CD4-positive, alpha-beta T cell treated with Interleukin-1 beta for 1 hour (primary cell): ENCODE measurements around the gene TNFRSF1B.

Experiments
- DNase-seq, 2 donors: peaks; one replicate each; pipeline ENCODE4 v3.0.0-alpha.2; 2020 to 2022

Gene TNFRSF1B

GRCh38 chr1:12166834-12167492 is at the start of gene TNFRSF1B:
TSS of gene TNFRSF1B (plus strand) at chr1:12166991. CDS start at chr1:12167092, 101 bp downstream.
- peak; percentile 78 to 82 for DNase-seq

- peak in 1 of 2 donors; percentile 33 for DNase-seq
These were observed 45.4 kb upstream of the TNFRSF1B start for GRCh38 chr1:12121212-12122003.

DNA sequence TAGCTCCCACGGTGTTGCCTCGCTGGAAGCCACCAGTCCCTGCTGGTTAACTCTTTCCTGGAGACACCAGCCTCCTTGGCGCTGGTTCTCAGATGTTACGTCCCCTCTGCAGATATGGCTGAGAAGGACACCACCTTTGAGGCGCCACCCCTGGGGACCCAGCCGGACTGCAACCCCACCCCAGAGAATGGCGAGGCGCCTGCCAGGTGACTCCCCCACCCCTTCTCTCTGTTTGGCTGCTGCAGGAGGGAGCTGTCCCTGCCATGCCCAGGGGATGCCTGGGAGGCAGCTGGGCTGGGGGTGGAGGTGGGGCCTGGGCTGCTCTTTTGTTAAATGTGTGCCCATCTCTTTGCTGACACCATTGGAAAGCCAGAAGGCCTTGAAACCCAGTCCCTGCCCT is 43.6 kb upstream of the TNFRSF1B start:
- no peak for DNase-seq

DNA sequence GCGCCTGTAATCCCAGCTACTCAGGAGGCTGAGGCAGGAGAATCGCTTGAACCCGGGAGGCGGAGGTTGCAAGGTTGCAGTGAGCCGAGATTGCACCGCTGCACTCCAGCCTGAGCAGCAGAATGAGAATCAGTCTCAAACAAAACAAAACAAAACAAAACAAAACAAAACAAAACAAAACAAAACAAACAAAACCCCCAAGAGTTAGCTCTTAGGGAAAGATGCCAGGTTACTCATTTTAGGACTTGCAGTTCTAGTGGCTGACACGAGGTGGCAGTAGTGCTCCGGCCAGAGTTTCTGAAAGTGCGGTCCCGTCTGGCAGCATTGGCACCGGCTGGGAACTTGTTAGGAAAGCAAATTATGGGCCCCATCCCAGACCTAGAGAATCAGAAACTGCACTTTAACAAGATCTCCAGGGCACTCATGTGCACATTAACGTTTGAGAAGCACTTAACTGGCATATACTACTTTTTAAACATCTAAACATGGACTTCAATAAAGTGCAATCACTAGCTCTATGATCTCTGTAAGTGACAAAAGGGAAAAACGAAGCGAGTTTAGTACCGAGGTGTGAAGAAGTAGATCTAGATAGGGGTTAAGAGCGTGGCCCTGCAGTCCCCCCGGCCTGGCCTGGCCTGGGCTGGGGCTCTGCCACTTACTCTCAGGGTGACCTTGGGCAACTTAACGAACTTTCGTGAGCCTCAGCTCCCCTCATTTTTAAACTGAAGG is 41.9 kb upstream of the TNFRSF1B start:
- peak; percentile 74 to 82 for DNase-seq

GRCh38 chr1:12125422-12126355 is 41.1 kb upstream of the TNFRSF1B start:
- DNase-seq: peak in 1 of 2 donors; percentile 14

DNA sequence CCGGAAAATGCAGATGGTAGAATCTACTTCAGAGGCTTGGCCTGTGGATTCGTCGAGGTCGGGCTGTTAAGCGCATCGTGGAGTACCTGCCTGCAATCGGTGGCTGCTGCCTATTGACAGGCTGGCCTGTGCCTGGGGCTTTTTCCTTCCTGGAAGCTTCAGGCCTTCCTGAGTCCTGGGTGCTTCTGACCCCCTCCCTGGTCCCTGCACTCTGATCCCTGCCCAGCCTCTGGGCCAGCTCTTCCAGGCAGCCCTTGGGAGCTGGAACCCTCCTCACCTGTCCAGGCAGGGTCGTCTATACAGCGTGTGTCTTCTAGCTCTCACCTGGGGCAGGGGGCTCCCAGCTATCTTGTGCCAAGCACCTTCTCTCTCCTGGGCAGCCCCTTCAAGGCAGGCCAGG is 40.0 kb upstream of the TNFRSF1B start:
- no peak for DNase-seq

GRCh38 chr1:12127206-12127810 is 39.5 kb upstream of the TNFRSF1B start:
- DNase-seq: no peak

- DNase-seq: no peak
These were observed 38.7 kb upstream of the TNFRSF1B start for GRCh38 chr1:12128120-12128519.

- no peak for DNase-seq
These were observed 37.2 kb upstream of the TNFRSF1B start for GRCh38 chr1:12129624-12130023.

GRCh38 chr1:12130466-12131130 is 36.2 kb upstream of the TNFRSF1B start:
- no peak for DNase-seq

- DNase-seq: no peak
These were observed 34.7 kb upstream of the TNFRSF1B start for GRCh38 chr1:12132078-12132477.

GRCh38 chr1:12134716-12135115 is 32.1 kb upstream of the TNFRSF1B start:
- DNase-seq: no peak

- no peak for DNase-seq
These were observed 31.2 kb upstream of the TNFRSF1B start for GRCh38 chr1:12135612-12136011.

- DNase-seq: no peak
These were observed 29.7 kb upstream of the TNFRSF1B start for GRCh38 chr1:12136916-12137610.

DNA sequence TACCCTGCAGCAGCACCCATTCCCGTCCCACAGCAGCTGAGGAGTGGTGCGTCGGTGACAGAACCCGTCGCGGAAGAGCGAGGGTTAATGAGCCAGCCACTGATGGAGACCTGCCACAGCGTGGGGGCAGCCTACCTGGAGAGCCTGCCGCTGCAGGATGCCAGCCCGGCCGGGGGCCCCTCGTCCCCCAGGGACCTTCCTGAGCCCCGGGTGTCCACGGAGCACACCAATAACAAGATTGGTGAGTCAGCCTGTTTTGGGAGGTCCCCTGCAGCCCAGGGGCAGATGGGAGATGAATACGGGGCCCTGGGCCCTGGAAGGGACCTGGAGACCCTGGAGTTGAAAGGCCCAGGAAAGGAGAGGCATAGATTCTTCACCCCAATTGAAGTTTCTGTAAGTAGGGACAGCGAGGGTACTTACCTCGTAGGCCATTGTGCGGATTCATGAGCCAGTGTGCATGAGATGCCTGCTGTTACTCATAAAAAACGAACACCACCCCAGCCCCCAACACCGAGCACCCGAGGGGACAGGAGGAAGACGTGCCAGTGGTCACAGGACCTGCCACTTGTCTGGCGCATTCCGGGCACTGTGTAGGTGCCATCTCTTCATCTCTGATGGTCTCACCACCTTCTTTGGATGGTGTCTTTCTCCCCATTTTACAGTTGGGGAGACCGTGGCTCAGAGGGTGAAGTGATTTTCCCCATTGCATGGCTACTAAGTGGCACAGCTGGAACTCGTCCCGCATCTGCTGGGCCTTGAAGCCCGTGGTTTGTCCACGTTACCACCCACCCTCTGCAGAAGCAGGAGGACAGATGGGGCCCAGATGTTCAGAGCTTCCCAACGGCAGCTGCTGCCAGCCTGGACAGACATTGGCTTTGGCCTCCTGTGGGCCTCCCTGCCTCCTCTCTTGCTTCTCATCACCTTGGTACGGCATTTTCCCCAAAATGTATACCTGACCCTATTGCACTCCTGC is 28.3 kb upstream of the TNFRSF1B start:
- no peak for DNase-seq

- DNase-seq: no peak
These were observed 26.8 kb upstream of the TNFRSF1B start for GRCh38 chr1:12140016-12140415.

- no peak for DNase-seq
These were observed 26.2 kb upstream of the TNFRSF1B start for GRCh38 chr1:12140515-12141162.

DNA sequence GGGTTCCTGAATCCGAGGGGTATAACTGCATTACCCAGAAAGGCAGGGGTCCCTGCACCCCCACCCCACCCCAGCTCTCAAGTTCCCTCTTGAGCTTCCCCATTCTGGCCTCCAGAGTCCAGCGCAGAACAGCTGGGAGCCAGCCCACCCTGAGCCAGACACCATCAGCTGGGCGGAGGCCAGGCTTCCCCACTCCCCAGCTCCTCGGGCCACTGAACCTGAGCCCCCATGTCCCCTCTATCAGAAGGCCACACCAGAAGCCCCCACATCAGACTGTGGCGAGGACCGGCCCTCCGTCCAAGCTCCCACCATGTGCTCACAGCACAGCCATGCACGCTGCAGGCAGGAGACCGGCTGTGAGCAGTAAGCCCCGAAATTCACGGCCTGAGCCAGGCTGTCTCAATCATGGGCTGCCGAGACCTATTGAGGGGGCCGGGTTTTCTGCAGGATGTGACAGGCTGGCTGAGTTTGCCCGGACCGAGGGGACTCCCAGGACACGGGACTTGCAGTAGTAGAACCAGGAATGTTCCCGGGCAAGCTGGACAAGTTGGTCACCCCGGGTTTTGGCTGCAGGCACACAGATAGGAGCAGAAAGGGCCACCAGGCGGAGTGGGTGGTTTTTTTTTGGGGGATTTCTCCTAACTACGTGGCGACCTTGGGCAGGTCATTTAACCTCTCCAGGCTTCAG is 25.5 kb upstream of the TNFRSF1B start:
- DNase-seq: no peak
